CD4-positive, alpha-beta T cell treated with Interleukin-15 for 4 hours (primary cell): ENCODE results near the gene TMEM37.
"Not testable (repeated sequence)": the region's sequence is repeated elsewhere in the genome, so short reads cannot be mapped to it uniquely, and the experiment has no call there.

Experiments used
- DNase-seq: peaks from one replicate; pipeline ENCODE4 v3.0.0-alpha.2; 2020; ENCODE audit warnings: low spot score

The TMEM37 gene, protein sequence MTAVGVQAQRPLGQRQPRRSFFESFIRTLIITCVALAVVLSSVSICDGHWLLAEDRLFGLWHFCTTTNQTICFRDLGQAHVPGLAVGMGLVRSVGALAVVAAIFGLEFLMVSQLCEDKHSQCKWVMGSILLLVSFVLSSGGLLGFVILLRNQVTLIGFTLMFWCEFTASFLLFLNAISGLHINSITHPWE

DNA sequence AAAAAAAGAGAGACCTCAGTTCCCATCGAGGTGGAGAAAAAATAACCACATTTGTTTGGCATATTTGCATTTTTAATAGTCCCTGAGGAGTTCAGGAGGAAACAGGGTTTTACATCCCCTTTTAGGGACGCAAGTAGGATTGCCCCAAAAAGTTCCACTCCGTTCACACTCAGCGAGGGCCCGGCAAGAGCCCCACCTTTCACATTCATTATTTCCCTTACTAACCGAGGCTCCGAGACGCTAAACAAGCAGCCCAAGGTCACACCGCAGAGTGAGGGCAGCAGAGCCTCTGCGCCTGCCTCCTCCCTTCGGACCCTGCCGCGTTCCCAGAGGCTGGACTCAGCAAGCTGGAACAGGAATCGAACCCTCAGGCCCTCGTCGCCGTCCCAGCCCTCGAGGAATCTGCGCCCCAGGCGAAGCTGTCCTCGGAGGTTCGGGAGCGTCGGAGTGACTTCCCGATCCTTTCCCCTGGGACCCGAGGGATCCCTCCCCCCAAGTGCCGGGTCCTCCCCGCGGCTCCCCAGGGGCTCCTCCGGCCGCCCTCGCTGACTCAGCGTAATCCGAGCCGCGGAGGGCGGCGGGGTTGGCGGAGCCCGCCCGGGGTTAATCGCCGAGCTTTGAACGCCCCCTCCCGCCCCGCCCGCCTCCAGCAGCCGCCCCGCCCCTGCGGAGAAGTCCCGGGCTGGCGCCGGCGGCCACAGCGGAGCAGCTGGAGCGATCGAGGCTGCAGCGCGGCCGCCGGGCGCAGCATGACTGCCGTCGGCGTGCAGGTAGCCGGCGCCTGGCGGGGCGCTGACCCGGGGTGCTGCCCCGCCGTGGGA lies at the start of gene TMEM37:
Gene TMEM37, plus strand, starts transcription at position 700 of the 821 bp plus-strand sequence. Its CDS starts 50 bp downstream, at position 750.
- DNase-seq: no peak

DNA sequence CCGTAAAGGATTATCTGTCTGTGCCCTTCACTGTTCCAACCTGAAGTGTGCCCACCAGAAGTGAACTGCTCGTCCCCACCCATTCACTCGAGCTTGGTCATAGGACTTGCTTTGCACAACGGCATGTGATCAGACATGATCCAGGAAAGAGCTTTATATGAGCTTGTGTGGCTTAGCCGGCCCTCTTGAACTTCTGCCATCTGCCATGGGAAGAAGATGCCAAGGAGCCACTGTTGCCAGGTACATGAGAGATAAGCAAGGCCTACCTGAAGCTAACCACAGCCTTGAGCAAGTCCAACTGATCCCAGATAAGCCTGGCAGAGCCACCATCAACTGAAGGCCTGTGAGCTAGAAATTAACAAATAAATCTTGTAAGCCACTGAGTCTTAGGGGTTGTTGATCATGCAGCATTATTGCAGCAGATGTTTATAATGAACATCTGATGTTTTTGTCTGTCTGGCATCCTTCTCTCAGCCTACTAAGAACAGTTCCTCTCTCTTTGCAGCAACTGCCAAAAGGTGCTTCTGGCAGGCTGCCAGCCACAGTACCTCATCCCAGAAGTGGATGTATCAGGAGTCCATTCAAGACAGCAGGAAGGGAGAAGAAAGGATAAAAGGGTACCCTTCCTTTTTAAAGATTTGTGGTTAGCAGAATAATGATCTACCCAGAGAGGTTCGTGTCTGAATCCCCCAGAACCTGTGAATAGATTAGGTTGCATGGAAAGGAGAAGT lies 48.1 kb upstream of the TMEM37 start:
- DNase-seq: no peak

- DNase-seq: no peak
Measured at GRCh38 chr2:119384971-119385370, 46.7 kb upstream of the TMEM37 start.

DNA sequence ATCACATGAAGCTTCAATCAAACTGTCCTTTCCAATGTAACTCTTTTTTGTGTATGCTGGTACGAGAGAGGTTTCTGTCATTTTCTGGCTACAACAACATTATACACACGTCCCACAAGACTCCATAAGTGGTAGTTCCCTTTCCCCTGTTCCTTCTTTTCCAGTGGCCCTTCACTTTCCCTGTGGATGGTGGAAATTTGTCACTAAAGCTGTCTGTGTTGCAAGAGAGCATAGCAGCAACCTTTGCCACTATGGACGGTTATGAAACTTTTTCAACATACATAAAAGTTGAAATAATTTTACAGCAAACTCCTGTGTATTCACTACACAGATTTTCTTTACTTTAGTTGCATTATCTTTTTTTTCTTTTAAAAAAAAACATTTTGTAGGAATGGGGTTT lies 46.2 kb upstream of the TMEM37 start:
- no peak for DNase-seq

DNA sequence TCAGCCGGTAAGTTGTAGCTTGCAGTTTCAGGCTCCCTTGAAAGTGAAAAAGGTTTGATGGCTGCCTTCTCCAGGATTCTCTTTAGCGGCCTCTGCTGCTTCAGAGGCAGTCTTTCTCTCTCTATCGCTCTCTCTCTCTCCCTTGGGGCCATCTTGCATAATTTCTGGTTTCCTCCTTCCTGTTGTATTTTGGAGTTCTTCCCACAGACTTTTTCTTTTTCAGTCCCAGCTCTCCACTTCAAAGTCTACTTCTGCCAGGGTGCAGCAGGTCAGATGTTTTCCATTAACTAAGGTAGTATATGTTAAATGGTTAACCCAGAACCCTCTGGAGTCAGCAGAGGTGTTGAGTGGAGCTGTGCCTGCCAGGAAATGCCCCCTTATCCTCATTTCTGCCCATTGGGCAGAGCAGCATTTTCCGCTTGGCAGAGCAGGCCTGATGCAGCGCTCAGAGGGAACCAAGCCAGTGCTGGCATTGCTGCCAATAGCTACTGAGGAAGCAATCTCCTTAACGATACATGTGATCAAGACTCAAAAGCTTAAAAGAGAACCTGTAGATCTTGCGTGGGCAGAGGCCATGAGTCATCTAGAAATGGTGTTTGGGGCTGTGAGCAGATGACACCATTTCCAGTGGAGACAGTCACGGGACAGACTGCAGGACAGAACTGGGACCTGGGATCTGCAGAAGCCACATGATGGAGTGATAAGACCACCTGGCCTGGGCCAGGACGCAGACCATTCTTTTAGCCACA lies 44.1 kb upstream of the TMEM37 start:
- no peak for DNase-seq

- no peak for DNase-seq
Measured at GRCh38 chr2:119389615-119390306, 41.9 kb upstream of the TMEM37 start.

GRCh38 chr2:119393971-119394748 lies 37.5 kb upstream of the TMEM37 start:
- no peak for DNase-seq

- DNase-seq: no peak
Measured at GRCh38 chr2:119397196-119397595, 34.5 kb upstream of the TMEM37 start.

GRCh38 chr2:119402106-119402505 lies 29.5 kb upstream of the TMEM37 start:
- no peak for DNase-seq

DNA sequence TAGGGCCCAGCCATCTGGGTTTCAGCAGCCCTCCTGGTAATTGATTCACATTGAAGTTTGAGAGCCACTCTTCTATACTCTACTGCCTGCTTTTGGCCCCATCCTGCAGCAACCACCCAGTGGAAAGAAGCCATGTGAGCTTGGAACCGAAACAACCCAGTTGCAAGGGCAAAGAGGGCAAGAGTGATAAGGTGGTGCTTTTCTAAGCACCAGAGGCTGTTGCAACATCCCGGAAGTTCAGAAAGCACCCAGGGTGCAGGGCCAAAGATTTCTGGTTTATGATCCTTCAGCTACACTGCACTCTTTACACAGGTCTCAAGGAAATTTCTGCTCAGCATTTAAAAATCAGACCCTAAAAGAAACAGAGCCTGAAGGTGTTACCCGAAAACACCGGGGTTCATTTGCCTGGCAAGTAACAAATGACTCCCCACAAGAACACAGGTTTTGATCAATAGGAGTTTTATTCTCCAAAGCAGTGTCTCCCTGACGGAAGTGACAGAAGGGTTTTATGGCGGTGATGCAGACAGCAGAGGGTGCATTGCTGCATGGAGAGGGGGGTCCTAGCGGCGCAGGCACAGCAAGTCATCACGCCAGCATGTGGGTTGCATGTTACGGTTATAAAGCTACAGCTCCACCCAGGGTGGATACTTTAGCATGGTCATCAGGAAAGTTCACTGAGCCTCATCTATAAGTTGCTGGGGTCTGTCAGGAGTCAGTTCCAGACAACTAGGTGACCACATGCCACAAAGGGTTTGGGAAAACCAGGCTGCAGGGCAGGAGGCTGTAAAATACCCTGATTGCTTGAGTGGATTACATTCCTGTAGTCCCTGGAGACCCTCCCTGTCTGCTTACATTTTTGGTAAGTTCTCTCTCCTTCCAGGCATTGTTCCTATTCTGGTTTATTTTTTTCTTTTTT lies 28.8 kb upstream of the TMEM37 start:
- no peak for DNase-seq

DNA sequence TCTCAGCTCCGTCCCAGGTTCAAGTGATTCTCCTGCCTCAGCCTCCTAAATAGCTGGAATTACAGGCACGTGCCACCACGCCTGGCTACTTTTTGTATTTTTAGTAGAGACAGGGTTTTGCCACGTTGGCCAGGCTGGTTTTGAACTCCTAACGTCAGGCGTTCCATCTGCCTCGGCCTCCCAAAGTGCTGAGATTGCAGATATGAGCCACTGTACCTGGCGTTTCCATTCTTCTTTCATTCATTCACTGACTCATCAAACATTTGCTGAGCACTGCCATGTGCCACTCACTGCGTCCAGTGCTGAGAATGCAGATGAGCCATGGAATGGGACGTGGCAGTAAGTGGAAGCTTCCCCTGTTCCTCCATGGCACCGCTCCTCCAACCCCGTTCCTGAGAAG lies 28.0 kb upstream of the TMEM37 start:
- not testable (repeated sequence) for DNase-seq

DNA sequence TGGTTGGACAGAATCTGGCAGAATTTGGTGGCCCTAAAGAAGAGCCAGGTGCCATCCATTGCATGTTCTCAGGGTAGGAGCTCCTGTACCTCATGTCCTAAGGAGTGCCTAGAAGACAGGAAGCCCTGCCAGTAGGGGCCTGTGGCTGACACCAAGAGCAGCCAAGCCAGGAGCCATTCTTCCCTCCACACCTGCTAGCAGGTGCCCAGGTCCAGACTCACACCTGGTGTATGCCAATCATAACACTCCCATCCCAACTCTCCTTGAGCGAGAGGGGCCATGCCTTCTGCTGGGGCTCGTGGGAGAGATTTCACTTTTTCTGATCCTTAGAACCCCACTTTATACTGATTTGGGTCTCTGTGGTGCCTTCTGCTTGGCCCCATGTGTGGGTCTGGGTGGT lies 26.5 kb upstream of the TMEM37 start:
- DNase-seq: no peak

GRCh38 chr2:119407430-119408220 lies 24.0 kb upstream of the TMEM37 start:
- DNase-seq: peak; percentile 22

DNA sequence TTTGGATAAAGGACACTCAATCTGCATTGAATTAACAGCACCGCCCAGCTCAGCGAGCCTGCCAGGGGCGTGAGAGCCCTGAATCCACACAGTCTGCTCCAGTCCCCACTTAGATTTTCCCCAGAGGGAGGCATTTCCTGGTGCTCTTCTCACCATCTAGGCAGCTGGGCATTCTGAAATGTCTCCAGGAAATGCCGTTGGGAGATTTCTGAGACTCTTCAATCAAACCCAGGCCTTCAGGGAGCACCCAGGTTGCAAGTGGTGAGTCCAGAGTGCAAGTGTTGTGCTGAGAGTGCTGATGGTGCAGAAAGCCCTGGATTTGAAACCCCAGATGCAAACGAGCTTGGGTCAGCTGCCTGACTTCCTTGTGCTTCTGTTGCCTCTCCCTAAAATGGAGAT lies 23.4 kb upstream of the TMEM37 start:
- DNase-seq: no peak

DNA sequence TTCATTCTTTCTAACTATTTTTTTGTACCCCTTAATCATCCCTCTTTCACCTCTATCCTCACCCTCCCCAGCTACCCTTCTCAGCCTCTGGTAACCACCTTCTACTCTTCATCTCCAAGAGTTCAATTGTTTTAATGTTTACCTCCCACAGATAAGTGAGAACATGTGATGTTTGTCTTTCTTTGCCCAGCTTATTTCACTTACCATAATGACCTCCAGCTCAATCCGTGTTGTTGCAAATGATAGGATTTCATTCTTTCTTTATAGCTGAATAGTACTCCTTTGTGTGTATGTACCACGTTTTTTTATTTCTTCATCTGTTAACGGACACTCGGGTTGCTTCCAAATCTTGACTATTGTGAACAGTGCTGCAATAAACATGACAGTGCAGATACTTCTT lies 22.1 kb upstream of the TMEM37 start:
- no peak for DNase-seq

DNA sequence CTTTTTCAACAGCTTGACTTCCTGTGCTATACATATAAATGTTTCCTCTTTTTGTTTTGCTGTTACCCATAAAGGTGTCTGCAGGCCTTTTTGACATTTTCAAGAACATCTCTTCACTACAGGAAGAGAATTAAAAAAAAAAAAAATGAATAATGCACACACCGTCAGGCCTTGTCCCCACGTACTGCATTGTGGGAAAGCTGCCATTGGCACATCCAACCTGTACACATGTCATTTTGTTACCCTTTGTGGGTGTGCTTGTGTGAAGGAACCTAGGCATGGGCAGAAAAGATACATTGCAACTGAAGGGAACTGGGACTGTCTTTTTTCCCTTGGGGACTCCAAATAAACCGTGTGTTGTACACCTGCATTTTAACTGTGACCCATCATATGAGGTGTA lies 16.8 kb upstream of the TMEM37 start:
- no peak for DNase-seq

- DNase-seq: no peak
Measured at GRCh38 chr2:119415630-119416029, 16.0 kb upstream of the TMEM37 start.

DNA sequence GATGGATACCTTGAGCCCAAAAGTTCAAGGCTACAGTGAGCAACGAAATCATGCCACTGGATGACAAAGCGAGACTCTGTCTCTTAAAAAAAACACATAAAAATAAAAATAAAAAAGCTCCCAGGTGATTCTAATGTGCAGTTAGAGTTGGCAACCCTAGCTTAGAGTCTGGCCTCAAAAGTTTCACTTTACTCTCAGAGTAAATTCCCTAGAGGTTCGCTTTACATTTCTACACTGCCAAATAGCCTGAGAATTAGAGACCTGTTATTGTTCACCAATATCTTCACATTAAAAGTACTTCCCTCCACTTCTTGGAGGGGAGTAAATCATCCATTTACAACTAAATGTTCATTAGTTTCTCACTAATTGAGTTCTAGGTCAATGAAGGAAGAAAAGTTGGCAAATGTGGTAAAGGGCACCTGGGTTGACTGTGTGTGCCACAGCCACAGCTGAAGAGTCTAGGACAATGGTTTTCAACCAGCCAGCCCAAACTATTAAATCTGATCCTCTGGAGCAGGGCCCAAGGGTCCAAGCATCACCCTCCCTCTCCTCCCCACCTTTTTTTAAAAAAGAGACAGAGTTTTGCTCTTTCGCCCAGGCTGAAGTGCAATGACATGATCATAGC lies 15.2 kb upstream of the TMEM37 start:
- DNase-seq: no peak

- DNase-seq: no peak
Measured at GRCh38 chr2:119417908-119418307, 13.7 kb upstream of the TMEM37 start.
